Body of pancreas (tissue), 4 donors: ENCODE measurements around the gene RAPGEF3.

Source experiments
- CTCF ChIP-seq, 7 experiments: fragments of 450-650 bp in 4 of 7; fragments of 200-600 bp in 3 of 7; sonication (generic) in 3 of 7; IDR thresholded peaks; one replicate each; pipeline ENCODE4 v1.5.1; 2016 to 2019; ENCODE audit warnings: antibody characterized with exemption in 7 of 7
- POLR2A ChIP-seq, 3 donors: fragments of 450-650 bp; IDR thresholded peaks; one replicate each; pipeline ENCODE4 v1.6.1; 2016; ENCODE audit warnings: antibody characterized with exemption in 3 of 3, mild to moderate bottlenecking in 2 of 3

GRCh38 chr12:47766502-47767215 lies 8.0 kb upstream of the RAPGEF3 start:
- TF ChIP-seq CTCF (IDR thresholded peaks at IDR 0.05) (no peak), POLR2A (IDR thresholded peaks at IDR 0.05) (no peak)
